ENCODE data around the gene TPRG1L. TPM values are rescaled to one million over a fixed set of nuclear protein-coding genes. Genes with fewer than 3 reads are reported as not detected.
"Not testable (repeated sequence)": the region's sequence is repeated elsewhere in the genome, so short reads cannot be mapped to it uniquely, and the experiment has no call there.

Gene TPRG1L
- total and polyA plus RNA-seq, 7 donors, result 33.9 to 66.4 (median 40.2) TPM

- Histone ChIP-seq H3K36me3 (ENCODE audit: insufficient read depth in 1 of 2, low read depth in 1 of 2) (no peaks in the 10 kb centered on the region), H3K27ac (no peak overlapping the region)
- no peak for ATAC-seq
Measured at GRCh38 chr1:3580231-3580630, 44.6 kb upstream of the TPRG1L start.

GRCh38 chr1:3581296-3582036, 43.3 kb upstream of the TPRG1L start:
- H3K36me3 ChIP-seq (ENCODE audit: insufficient read depth in 1 of 2, low read depth in 1 of 2), result no peaks in the 10 kb centered on the region
- no peak for DNase-seq
- 39 to 51% (median 47%) methylated on average over 16 of the region's 16 CpGs for WGBS, 3 donors
- H3K27ac ChIP-seq, result no peak overlapping the region
- H3K4me1 ChIP-seq, result no peaks in the 10 kb centered on the region
- no peak overlapping the region for H3K4me3 ChIP-seq
- TF ChIP-seq CTCF (IDR thresholded peaks at IDR 0.05), result no peak
- no peak for ATAC-seq
- peaks cover 0 to 31% (median 2%) of the 10 kb centered on the region in 3 donors for H3K27me3 ChIP-seq (ENCODE audit: insufficient read depth in 3 of 3, low read length in 2 of 3)
- H3K9me3 ChIP-seq, result no peaks in the 10 kb centered on the region
- intact Hi-C loops (cut with DNase I), result loop anchor here in 1 of 2 donors (1.0 kb wide), 1 partner anchor 25 kb away; no protein-coding TSS in a partner anchor

More at GRCh38 chr1:3580231-3580630, 44.6 kb upstream of the TPRG1L start:
- Histone ChIP-seq H3K9me3 (no peaks in the 10 kb centered on the region), H3K4me3 (no peak overlapping the region), H3K27me3 (ENCODE audit: insufficient read depth in 3 of 3, low read length in 2 of 3) (peaks cover 0 to 31% (median 2%) of the 10 kb centered on the region in 3 donors), H3K4me1 (no peaks in the 10 kb centered on the region)
- 61 to 78% (median 73%) methylated on average over 6 to 9 of the region's 9 CpGs for WGBS, 3 donors
- DNase-seq, result no peak
- intact Hi-C loops (cut with DNase I), result no loop called here
- no peak for TF ChIP-seq CTCF (IDR thresholded peaks at IDR 0.05)

- H3K4me3 ChIP-seq; ATAC-seq; H3K9me3 ChIP-seq; intact Hi-C loops (cut with DNase I); H3K36me3 ChIP-seq (ENCODE audit: insufficient read depth in 1 of 2, low read depth in 1 of 2); DNase-seq; H3K4me1 ChIP-seq; H3K27ac ChIP-seq: not testable (repeated sequence)
- H3K27me3 ChIP-seq (ENCODE audit: insufficient read depth in 3 of 3, low read length in 2 of 3), result peaks cover 0 to 15% (median 2%) of the 10 kb centered on the region in 3 donors
- 54 to 71% (median 60%) methylated on average over 18 to 20 of the region's 21 CpGs for WGBS, 3 donors
Measured at GRCh38 chr1:3583751-3584150, 41.1 kb upstream of the TPRG1L start.

- H3K27ac ChIP-seq, result no peak overlapping the region
- no peak for TF ChIP-seq CTCF (IDR thresholded peaks at IDR 0.05)
- H3K4me3 ChIP-seq, result no peak overlapping the region
- peaks cover 0 to 9% (median 0%) of the 10 kb centered on the region in 3 donors for H3K27me3 ChIP-seq (ENCODE audit: insufficient read depth in 3 of 3, low read length in 2 of 3)
- 82 to 90% (median 86%) methylated on average over 7 of the region's 7 CpGs for WGBS, 3 donors
- no peak for ATAC-seq
- H3K9me3 ChIP-seq, result no peaks in the 10 kb centered on the region
- no peaks in the 10 kb centered on the region for H3K36me3 ChIP-seq (ENCODE audit: insufficient read depth in 1 of 2, low read depth in 1 of 2)
- no peak for DNase-seq
- intact Hi-C loops (cut with DNase I), result no loop called here
- no peaks in the 10 kb centered on the region for H3K4me1 ChIP-seq
Measured at GRCh38 chr1:3584915-3585314, 39.9 kb upstream of the TPRG1L start.

- WGBS, 3 donors, result 65 to 73% (median 66%) methylated on average over 6 of the region's 6 CpGs
Measured at GRCh38 chr1:3585353-3585868, 39.4 kb upstream of the TPRG1L start.

More at GRCh38 chr1:3585353-3585868, 39.4 kb upstream of the TPRG1L start:
- ATAC-seq; H3K4me3 ChIP-seq; DNase-seq; intact Hi-C loops (cut with DNase I); H3K9me3 ChIP-seq; H3K36me3 ChIP-seq (ENCODE audit: insufficient read depth in 1 of 2, low read depth in 1 of 2); H3K27me3 ChIP-seq (ENCODE audit: insufficient read depth in 3 of 3, low read length in 2 of 3); H3K27ac ChIP-seq; H3K4me1 ChIP-seq: not testable (repeated sequence)

Measured in psoas muscle (tissue), 8 donors.